Karpas-422 (cell line): ENCODE measurements around the gene IRF6. TPM values are rescaled to one million over a fixed set of nuclear protein-coding genes. Genes with fewer than 3 reads are reported as not detected.

Experiments
- DNase-seq: peaks from one replicate; pipeline ENCODE4 v3.0.0-alpha.2; 2015
- H2AFZ ChIP-seq: fragments of 200-600 bp; sonication (generic); 2 replicates; pipeline ENCODE4 v1.6.1; 2014; ENCODE audit warnings: antibody characterized with exemption, low read length, mixed read lengths
- H3K27ac ChIP-seq: fragments of 200-600 bp; sonication (generic); 2 replicates; pipeline ENCODE4 v1.5.1; 2014; ENCODE audit warnings: mild to moderate bottlenecking, low read length, moderate library complexity
- H3K27me3 ChIP-seq: fragments of 200-600 bp; sonication (generic); 2 replicates; pipeline ENCODE4 v1.6.1; 2014; ENCODE audit warnings: low read length, mixed read lengths
- H3K36me3 ChIP-seq: fragments of 200-600 bp; sonication (generic); 2 replicates; pipeline ENCODE4 v1.6.1; 2014; ENCODE audit warnings: low read length, mixed read lengths; ENCODE audit not compliant: insufficient read depth
- H3K4me1 ChIP-seq: fragments of 200-600 bp; sonication (generic); 2 replicates; pipeline ENCODE4 v1.6.1; 2014; ENCODE audit warnings: mild to moderate bottlenecking, low read length, mixed read lengths
- H3K4me2 ChIP-seq: fragments of 200-600 bp; sonication (generic); 2 replicates; pipeline ENCODE4 v1.6.1; 2014; ENCODE audit warnings: low read length, low read depth, mild to moderate bottlenecking; ENCODE audit not compliant: poor library complexity, severe bottlenecking
- H3K4me3 ChIP-seq: fragments of 200-600 bp; sonication (generic); 2 replicates; pipeline ENCODE4 v1.5.1; 2014; ENCODE audit warnings: mild to moderate bottlenecking, antibody characterized with exemption, low read length, mixed read lengths
- H3K79me2 ChIP-seq: fragments of 200-600 bp; sonication (generic); 2 replicates; pipeline ENCODE4 v1.6.1; 2014; ENCODE audit warnings: mild to moderate bottlenecking, low read length, mixed read lengths
- H3K9ac ChIP-seq: fragments of 200-600 bp; sonication (generic); 2 replicates; pipeline ENCODE4 v1.6.0; 2014; ENCODE audit warnings: low read length
- H3K9me2 ChIP-seq: fragments of 200-600 bp; sonication (generic), shearing (Covaris generic); replicated peaks from 2 replicates; pipeline ENCODE4 v1.6.0; 2014; ENCODE audit warnings: mild to moderate bottlenecking, low read length, moderate library complexity; ENCODE audit not compliant: insufficient read depth
- H3K9me3 ChIP-seq: fragments of 300-700, 200-600 bp; sonication (generic); 2 replicates; pipeline ENCODE4 v1.6.1; 2014; ENCODE audit warnings: low read length, mixed read lengths
- H4K20me1 ChIP-seq: fragments of 200-600 bp; sonication (generic); 2 replicates; pipeline ENCODE4 v1.6.1; 2014; ENCODE audit warnings: mild to moderate bottlenecking, antibody characterized with exemption, low read length, low read depth; ENCODE audit not compliant: insufficient read depth
- total RNA-seq: library from RNA; depleted of rRNA; stranded (reverse); fragments of >200 nt; shearing (Covaris generic); gene quantifications from 2 replicates; pipeline ENCODE4 v1.2.3, GENCODE V29; 2014; ENCODE audit warnings: low replicate concordance

The IRF6 gene
- total RNA-seq, 1 experiment from 2014 or later, result not detected

- Histone ChIP-seq H3K36me3 (no peaks in the 10 kb centered on the region), H3K4me2 (no peak overlapping the region), H3K27me3 (no peaks in the 10 kb centered on the region), H3K9me3 (no peaks in the 10 kb centered on the region), H3K9me2 (no peaks in the 10 kb centered on the region), H2AFZ (no peak overlapping the region), H3K4me3 (no peak overlapping the region), H3K9ac (no peak overlapping the region), H3K27ac (no peak overlapping the region), H4K20me1 (no peaks in the 10 kb centered on the region), H3K4me1 (no peaks in the 10 kb centered on the region), H3K79me2 (no peaks in the 10 kb centered on the region)
- no peak for DNase-seq
These were observed 37.6 kb downstream of the IRF6 start for GRCh38 chr1:209768354-209768774.

DNA sequence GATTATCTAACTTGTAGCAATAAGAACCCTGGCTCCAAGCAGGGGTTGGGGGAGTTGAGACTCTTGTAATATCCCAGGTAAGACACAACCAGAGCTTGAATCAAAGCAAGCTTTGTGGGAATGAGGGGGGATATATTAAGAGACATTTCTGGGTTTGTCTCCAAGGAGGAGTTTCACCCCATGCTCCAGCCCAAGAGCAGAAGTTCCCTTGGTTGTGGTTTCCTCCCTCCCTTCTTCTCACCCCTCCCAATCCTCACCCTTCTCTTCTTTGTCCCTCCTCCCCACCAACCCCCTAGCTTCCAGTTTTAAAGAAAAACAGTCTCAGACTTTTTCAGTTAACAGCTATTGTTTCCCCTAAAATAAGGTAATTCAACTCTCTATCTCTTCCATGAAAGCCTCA is 38.2 kb downstream of the IRF6 start:
- Histone ChIP-seq H3K9ac (no peak overlapping the region), H3K36me3 (no peaks in the 10 kb centered on the region)

DNA sequence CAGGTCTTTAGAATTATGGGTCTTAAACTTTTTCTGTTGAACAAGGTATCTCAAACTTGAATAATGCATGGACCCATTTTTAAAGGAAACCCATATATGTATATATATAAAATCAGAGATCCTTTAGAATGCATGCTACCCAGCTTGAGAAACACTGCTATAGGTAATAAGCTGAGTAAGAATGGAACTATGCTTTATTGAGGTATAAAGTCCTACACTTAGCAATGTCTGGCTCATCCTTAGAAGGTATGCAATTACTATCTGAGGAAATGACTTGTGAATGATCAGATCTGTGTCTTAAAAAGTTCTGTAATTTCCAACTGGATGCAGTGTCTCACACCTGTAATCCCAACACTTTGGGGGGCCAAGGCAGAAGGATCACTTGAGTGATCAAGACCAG is 38.8 kb downstream of the IRF6 start:
- Histone ChIP-seq H3K4me3 (no peak overlapping the region), H3K9me2 (no peaks in the 10 kb centered on the region)

More for the DNA sequence above, 38.2 kb downstream of the IRF6 start:
- no peak for DNase-seq
- Histone ChIP-seq H3K79me2 (no peaks in the 10 kb centered on the region), H3K27me3 (no peaks in the 10 kb centered on the region), H3K9me2 (no peaks in the 10 kb centered on the region), H3K4me2 (no peak overlapping the region), H3K27ac (no peak overlapping the region), H3K4me1 (no peaks in the 10 kb centered on the region), H3K4me3 (no peak overlapping the region), H2AFZ (no peak overlapping the region), H3K9me3 (no peaks in the 10 kb centered on the region), H4K20me1 (no peaks in the 10 kb centered on the region)

DNA sequence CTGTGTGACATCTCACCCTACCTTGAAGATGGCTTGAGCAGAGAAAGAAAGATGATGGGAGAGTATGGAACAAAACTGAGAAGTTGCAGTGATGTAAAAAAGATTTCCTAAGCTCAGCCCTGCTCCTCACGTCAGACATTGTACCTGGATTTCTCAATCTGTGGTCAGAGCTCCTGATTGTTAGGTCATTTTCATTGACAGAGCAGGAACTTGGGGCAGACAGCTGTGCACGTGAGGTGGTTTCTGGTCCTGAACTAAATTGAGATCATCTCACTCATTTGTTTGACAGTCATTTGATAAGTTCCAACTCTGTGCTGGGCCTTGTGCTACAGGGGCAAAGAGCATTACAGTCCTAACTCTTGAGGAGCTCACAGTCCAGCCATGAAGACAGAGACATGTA is 39.9 kb downstream of the IRF6 start:
- no peak overlapping the region for H3K27ac ChIP-seq

More for the DNA sequence above, 38.8 kb downstream of the IRF6 start:
- Histone ChIP-seq H3K36me3 (no peaks in the 10 kb centered on the region), H3K4me1 (no peaks in the 10 kb centered on the region), H3K9me3 (no peaks in the 10 kb centered on the region), H2AFZ (no peak overlapping the region), H4K20me1 (no peaks in the 10 kb centered on the region), H3K4me2 (no peak overlapping the region), H3K79me2 (no peaks in the 10 kb centered on the region), H3K27ac (no peak overlapping the region), H3K9ac (no peak overlapping the region), H3K27me3 (no peaks in the 10 kb centered on the region)
- no peak for DNase-seq

GRCh38 chr1:209761011-209761635 is 44.8 kb downstream of the IRF6 start:
- DNase-seq, result no peak
- no peak overlapping the region for H3K4me2 ChIP-seq
- H3K79me2 ChIP-seq, result no peaks in the 10 kb centered on the region
- no peaks in the 10 kb centered on the region for H3K27me3 ChIP-seq
- peaks cover 2% of the 10 kb centered on the region for H3K4me1 ChIP-seq
- no peaks in the 10 kb centered on the region for H4K20me1 ChIP-seq
- H3K4me3 ChIP-seq, result no peak overlapping the region
- no peaks in the 10 kb centered on the region for H3K9me3 ChIP-seq
- H3K9me2 ChIP-seq, result no peaks in the 10 kb centered on the region
- H3K36me3 ChIP-seq, result no peaks in the 10 kb centered on the region
- H2AFZ ChIP-seq, result no peak overlapping the region
- H3K27ac ChIP-seq, result no peak overlapping the region
- H3K9ac ChIP-seq, result no peak overlapping the region

More for the DNA sequence above, 39.9 kb downstream of the IRF6 start:
- H3K36me3 ChIP-seq, result no peaks in the 10 kb centered on the region
- DNase-seq, result no peak
- no peak overlapping the region for H3K4me3 ChIP-seq
- no peaks in the 10 kb centered on the region for H3K9me3 ChIP-seq
- no peaks in the 10 kb centered on the region for H3K27me3 ChIP-seq
- H4K20me1 ChIP-seq, result no peaks in the 10 kb centered on the region
- H3K79me2 ChIP-seq, result no peaks in the 10 kb centered on the region
- H3K9me2 ChIP-seq, result no peaks in the 10 kb centered on the region
- H3K9ac ChIP-seq, result no peak overlapping the region
- no peak overlapping the region for H3K4me2 ChIP-seq
- H2AFZ ChIP-seq, result no peak overlapping the region
- no peaks in the 10 kb centered on the region for H3K4me1 ChIP-seq

- Histone ChIP-seq H3K79me2 (no peaks in the 10 kb centered on the region), H3K4me1 (peaks cover 6% of the 10 kb centered on the region), H3K27me3 (no peaks in the 10 kb centered on the region), H4K20me1 (no peaks in the 10 kb centered on the region), H3K27ac (no peak overlapping the region), H3K9ac (no peak overlapping the region), H3K9me2 (no peaks in the 10 kb centered on the region), H3K36me3 (no peaks in the 10 kb centered on the region), H3K4me2 (no peak overlapping the region), H2AFZ (no peak overlapping the region), H3K4me3 (no peak overlapping the region), H3K9me3 (no peaks in the 10 kb centered on the region)
- no peak for DNase-seq
These were observed 46.0 kb downstream of the IRF6 start for GRCh38 chr1:209759829-209760359.

DNA sequence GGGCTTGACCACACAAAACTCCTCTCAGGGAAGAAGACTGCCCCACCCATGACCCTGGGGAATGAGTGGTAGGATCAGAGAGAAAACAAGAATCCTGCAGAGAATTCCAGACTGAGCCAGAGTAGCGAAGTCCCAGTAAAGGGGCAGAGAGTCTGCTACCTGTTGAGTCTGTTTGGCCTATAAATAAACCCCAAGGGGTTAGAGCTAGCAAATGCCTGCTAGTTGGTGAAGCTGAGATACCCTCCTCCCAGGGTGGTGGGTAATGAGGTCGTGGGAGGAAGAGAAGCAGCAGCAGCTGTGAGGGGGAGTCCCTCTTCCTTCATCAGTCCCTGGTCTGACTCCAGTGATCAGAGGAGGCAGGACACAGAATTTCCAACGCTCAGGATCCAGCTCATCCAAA is 47.5 kb downstream of the IRF6 start:
- Histone ChIP-seq H3K9ac (no peak overlapping the region), H3K9me3 (no peaks in the 10 kb centered on the region), H3K4me3 (no peak overlapping the region), H3K79me2 (no peaks in the 10 kb centered on the region), H3K27me3 (no peaks in the 10 kb centered on the region), H2AFZ (no peak overlapping the region), H3K9me2 (no peaks in the 10 kb centered on the region), H3K27ac (no peak overlapping the region), H3K36me3 (no peaks in the 10 kb centered on the region), H4K20me1 (no peaks in the 10 kb centered on the region), H3K4me2 (no peak overlapping the region), H3K4me1 (peaks cover 6% of the 10 kb centered on the region)
- no peak for DNase-seq

DNA sequence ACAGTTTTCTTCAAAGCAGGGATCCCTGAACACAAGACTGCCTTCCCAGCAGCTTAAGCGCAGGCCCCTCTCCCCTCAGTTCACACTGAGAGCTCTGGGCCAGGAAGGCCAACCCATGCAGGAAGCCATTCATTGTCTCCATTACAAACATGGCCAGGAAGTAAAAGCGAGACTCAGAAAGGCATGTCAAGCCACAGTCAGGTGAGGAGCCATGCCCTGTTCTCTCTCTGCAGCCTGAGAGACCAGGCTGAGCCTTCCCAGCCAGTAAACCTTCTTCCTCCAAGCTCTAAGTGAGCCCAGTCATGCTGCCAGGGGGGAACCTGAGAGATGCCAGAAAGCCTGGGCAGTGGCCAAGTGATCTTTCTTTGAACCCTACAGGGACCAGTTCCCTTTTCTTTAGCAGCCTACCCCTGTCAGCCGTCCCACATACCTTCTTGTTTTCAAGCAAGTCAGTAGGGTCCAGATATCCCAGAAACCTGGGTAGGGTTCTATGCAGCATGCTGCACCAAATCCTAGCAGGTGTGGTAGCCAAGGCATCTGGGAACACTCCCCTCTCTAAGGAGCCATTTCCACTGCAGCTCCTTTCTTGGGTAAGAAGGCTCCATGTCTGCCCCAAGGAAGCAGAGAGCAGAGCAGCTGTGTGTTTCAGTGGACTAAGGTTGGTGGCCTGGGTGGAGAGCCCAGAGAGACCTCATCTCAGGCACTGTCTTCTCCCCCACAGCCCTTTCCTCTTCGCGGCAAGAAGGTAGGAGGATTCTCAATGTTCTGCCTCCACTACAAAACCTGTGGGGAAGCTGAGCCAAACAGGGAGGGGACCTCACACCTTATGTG is 49.1 kb downstream of the IRF6 start:
- no peak for DNase-seq
- no peaks in the 10 kb centered on the region for H3K9me2 ChIP-seq
- H3K4me1 ChIP-seq, result peaks cover 6% of the 10 kb centered on the region
- H3K79me2 ChIP-seq, result no peaks in the 10 kb centered on the region
- H3K36me3 ChIP-seq, result no peaks in the 10 kb centered on the region
- H3K27me3 ChIP-seq, result no peaks in the 10 kb centered on the region
- no peak overlapping the region for H2AFZ ChIP-seq
- H3K4me3 ChIP-seq, result no peak overlapping the region
- H4K20me1 ChIP-seq, result no peaks in the 10 kb centered on the region
- no peak overlapping the region for H3K9ac ChIP-seq
- no peak overlapping the region for H3K4me2 ChIP-seq
- H3K9me3 ChIP-seq, result no peaks in the 10 kb centered on the region
- H3K27ac ChIP-seq, result no peak overlapping the region
